Measurements from ENCODE around the gene KAT2B.

DNA sequence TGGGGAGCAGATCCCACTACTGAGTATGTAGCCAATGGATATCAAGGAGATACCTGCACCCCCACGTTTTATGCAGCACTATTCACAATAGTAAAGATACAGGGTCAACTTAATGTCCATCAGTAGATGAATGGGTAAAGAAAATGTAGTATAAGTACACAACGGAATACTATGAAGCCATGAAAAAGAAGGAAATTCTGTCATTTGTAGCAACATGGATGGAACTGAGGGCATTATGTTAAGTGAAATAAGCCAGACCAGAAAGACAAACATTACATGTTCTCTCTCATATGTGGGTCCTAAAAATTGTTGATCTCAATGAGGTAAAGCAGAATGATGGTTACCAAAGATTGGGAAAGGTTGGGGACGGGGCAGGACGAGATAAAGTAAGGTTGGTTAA lies 42.7 kb upstream of the KAT2B start:
- no peak for TF ChIP-seq RCOR1 (IDR thresholded peaks at IDR 0.05; ENCODE audit: low read length)
- no peak for TF ChIP-seq GABPA (IDR thresholded peaks at IDR 0.05; ENCODE audit: low read depth)
- no peak for TF ChIP-seq YY1 (IDR thresholded peaks at IDR 0.05; ENCODE audit: low read depth)
- TF ChIP-seq, protein P1, sequence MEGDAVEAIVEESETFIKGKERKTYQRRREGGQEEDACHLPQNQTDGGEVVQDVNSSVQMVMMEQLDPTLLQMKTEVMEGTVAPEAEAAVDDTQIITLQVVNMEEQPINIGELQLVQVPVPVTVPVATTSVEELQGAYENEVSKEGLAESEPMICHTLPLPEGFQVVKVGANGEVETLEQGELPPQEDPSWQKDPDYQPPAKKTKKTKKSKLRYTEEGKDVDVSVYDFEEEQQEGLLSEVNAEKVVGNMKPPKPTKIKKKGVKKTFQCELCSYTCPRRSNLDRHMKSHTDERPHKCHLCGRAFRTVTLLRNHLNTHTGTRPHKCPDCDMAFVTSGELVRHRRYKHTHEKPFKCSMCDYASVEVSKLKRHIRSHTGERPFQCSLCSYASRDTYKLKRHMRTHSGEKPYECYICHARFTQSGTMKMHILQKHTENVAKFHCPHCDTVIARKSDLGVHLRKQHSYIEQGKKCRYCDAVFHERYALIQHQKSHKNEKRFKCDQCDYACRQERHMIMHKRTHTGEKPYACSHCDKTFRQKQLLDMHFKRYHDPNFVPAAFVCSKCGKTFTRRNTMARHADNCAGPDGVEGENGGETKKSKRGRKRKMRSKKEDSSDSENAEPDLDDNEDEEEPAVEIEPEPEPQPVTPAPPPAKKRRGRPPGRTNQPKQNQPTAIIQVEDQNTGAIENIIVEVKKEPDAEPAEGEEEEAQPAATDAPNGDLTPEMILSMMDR (IDR thresholded peaks at IDR 0.05) = no peak
- no peak for TF ChIP-seq RAD21 (IDR thresholded peaks at IDR 0.05; ENCODE audit: low read length)
- TF ChIP-seq POLR2AphosphoS5 (IDR thresholded peaks at IDR 0.05; ENCODE audit: low read depth, low read length) = no peak
- no peak for TF ChIP-seq SIN3A (IDR thresholded peaks at IDR 0.05; ENCODE audit: borderline replicate concordance, low read depth, low read length)

Data from SK-N-SH (cell line).